Spinal cord (tissue), 10 donors: ENCODE data around the gene P3H3. TPM values are rescaled to one million over a fixed set of nuclear protein-coding genes. Genes with fewer than 3 reads are reported as not detected.

Source experiments
- DNase-seq, 6 donors: peaks; one replicate each; pipeline versions ENCODE4 v3.0.0 to v3.0.0-alpha.2; 2013 to 2015; ENCODE audit warnings: low spot score in 6 of 6, low read depth in 4 of 6
- H3K27ac ChIP-seq: one replicate; pipeline ENCODE4 v1.5.1; 2013; ENCODE audit warnings: low read depth, low read length, control low read depth
- H3K27me3 ChIP-seq: one replicate; pipeline ENCODE4 v1.6.1; 2013; ENCODE audit warnings: low read length; ENCODE audit not compliant: control insufficient read depth, insufficient read depth
- H3K36me3 ChIP-seq: one replicate; pipeline ENCODE4 v1.6.1; 2013; ENCODE audit warnings: low read length; ENCODE audit not compliant: control insufficient read depth, insufficient read depth
- H3K4me1 ChIP-seq: one replicate; pipeline ENCODE4 v1.6.1; 2013; ENCODE audit warnings: low read length; ENCODE audit not compliant: control insufficient read depth, insufficient read depth
- H3K4me3 ChIP-seq: one replicate; pipeline ENCODE4 v1.5.1; 2013; ENCODE audit warnings: low read depth, low read length, control low read depth
- H3K9me3 ChIP-seq: one replicate; pipeline ENCODE4 v1.6.1; 2013; ENCODE audit warnings: low read length; ENCODE audit not compliant: control insufficient read depth, insufficient read depth
- whole genome bisulfite sequencing: methylation state at CpG from one replicate; pipeline ENCODE4 v1.1.5; 2013; ENCODE audit warnings: missing lambda C conversion rate; ENCODE audit not compliant: insufficient coverage; 5-methylcytosine and 5-hydroxymethylcytosine counted together
- polyA plus RNA-seq, 2 donors: library from polyadenylated mRNA; unstranded; fragments of 120-200 nt; gene quantifications; one replicate each; pipeline ENCODE4 v1.2.1, GENCODE V29; 2013; ENCODE audit not compliant: insufficient read length in 2 of 2
- total RNA-seq, 2 donors: library from RNA; depleted of rRNA in 1 of 2; stranded (reverse); fragments of 120-200 nt in 1 of 2; fragments of >200 nt in 1 of 2; gene quantifications; one replicate each; pipeline versions ENCODE4 v1.2.3 to v1.2.4, GENCODE V29; 2013 to 2014
- donor health status: healthy.

Gene P3H3
- total and polyA plus RNA-seq, 4 donors = 22.7 to 42.3 (median 27.2) TPM

GRCh38 chr12:6840330-6840729, 12.1 kb downstream of the P3H3 start:
- H3K27ac ChIP-seq = no peak overlapping the region
- peaks cover 86% of the 10 kb centered on the region for H3K36me3 ChIP-seq
- 0% methylated on average over 1 of the region's 1 CpG for WGBS
- H3K4me1 ChIP-seq = peaks cover 8% of the 10 kb centered on the region
- DNase-seq = no peak
- no peaks in the 10 kb centered on the region for H3K9me3 ChIP-seq
- H3K27me3 ChIP-seq = no peaks in the 10 kb centered on the region
- no peak overlapping the region for H3K4me3 ChIP-seq

GRCh38 chr12:6840761-6841515, 12.7 kb downstream of the P3H3 start, which contains the start of gene GNB3:
Gene GNB3 (plus strand): TSS chr12:6840925. CDS start chr12:6841288, 363 bp downstream.
- Histone ChIP-seq H3K4me3 (no peak within 1 kb of the TSS), H3K27ac (no peak within 1 kb of the TSS), H3K4me1 (peaks cover 8% of the 10 kb centered on the region), H3K9me3 (no peaks in the 10 kb centered on the region), H3K27me3 (no peaks in the 10 kb centered on the region), H3K36me3 (peaks cover 89% of the 10 kb centered on the region)
- no peak for DNase-seq
- 50% methylated on average over 21 of the region's 24 CpGs for WGBS

GRCh38 chr12:6842075-6842474, 13.9 kb downstream of the P3H3 start:
- no peak for DNase-seq
- Histone ChIP-seq H3K36me3 (peaks cover 90% of the 10 kb centered on the region), H3K27ac (no peak overlapping the region), H3K4me3 (no peak overlapping the region), H3K27me3 (no peaks in the 10 kb centered on the region), H3K4me1 (peaks cover 8% of the 10 kb centered on the region), H3K9me3 (no peaks in the 10 kb centered on the region)
- WGBS = no CpG with 5 or more reads among the region's 4 CpGs

GRCh38 chr12:6843118-6843902, 15.1 kb downstream of the P3H3 start:
- H3K4me1 ChIP-seq = peaks cover 8% of the 10 kb centered on the region
- H3K36me3 ChIP-seq = peaks cover 90% of the 10 kb centered on the region
- WGBS = 61% methylated on average over 15 of the region's 16 CpGs
- H3K9me3 ChIP-seq = no peaks in the 10 kb centered on the region
- H3K4me3 ChIP-seq = no peak overlapping the region
- no peak for DNase-seq
- no peaks in the 10 kb centered on the region for H3K27me3 ChIP-seq
- no peak overlapping the region for H3K27ac ChIP-seq

GRCh38 chr12:6845395-6845794, 17.2 kb downstream of the P3H3 start:
- H3K4me3 ChIP-seq = no peak overlapping the region
- no peak overlapping the region for H3K27ac ChIP-seq
- no peaks in the 10 kb centered on the region for H3K27me3 ChIP-seq
- H3K4me1 ChIP-seq = peaks cover 10% of the 10 kb centered on the region
- peaks cover 86% of the 10 kb centered on the region for H3K36me3 ChIP-seq
- H3K9me3 ChIP-seq = no peaks in the 10 kb centered on the region
- 88% methylated on average over 17 of the region's 17 CpGs for WGBS
- no peak for DNase-seq

- H3K27me3 ChIP-seq = no peaks in the 10 kb centered on the region
- H3K36me3 ChIP-seq = peaks cover 78% of the 10 kb centered on the region
- WGBS = 89% methylated on average over 7 of the region's 7 CpGs
- H3K4me3 ChIP-seq = no peak overlapping the region
- H3K4me1 ChIP-seq = peaks cover 20% of the 10 kb centered on the region
- no peaks in the 10 kb centered on the region for H3K9me3 ChIP-seq
- DNase-seq = no peak
- H3K27ac ChIP-seq = no peak overlapping the region
Observed at GRCh38 chr12:6846316-6846869, 18.2 kb downstream of the P3H3 start.

GRCh38 chr12:6847676-6848075, 19.5 kb downstream of the P3H3 start:
- Histone ChIP-seq H3K4me3 (no peak overlapping the region), H3K27me3 (no peaks in the 10 kb centered on the region), H3K9me3 (no peaks in the 10 kb centered on the region), H3K4me1 (peaks cover 21% of the 10 kb centered on the region), H3K27ac (no peak overlapping the region), H3K36me3 (peaks cover 73% of the 10 kb centered on the region)
- WGBS = 100% methylated on average over 1 of the region's 2 CpGs
- DNase-seq = no peak

GRCh38 chr12:6849427-6849826, 21.2 kb downstream of the P3H3 start:
- WGBS = 100% methylated on average over 1 of the region's 2 CpGs
- DNase-seq = no peak
- Histone ChIP-seq H3K27ac (no peak overlapping the region), H3K4me3 (no peak overlapping the region), H3K36me3 (peaks cover 56% of the 10 kb centered on the region), H3K9me3 (no peaks in the 10 kb centered on the region), H3K27me3 (no peaks in the 10 kb centered on the region), H3K4me1 (peaks cover 30% of the 10 kb centered on the region)

GRCh38 chr12:6849976-6850560, 21.9 kb downstream of the P3H3 start:
- WGBS = 68% methylated on average over 6 of the region's 10 CpGs
- DNase-seq = peak in 1 of 6 donors; percentile 16
- Histone ChIP-seq H3K27me3 (no peaks in the 10 kb centered on the region), H3K4me1 (peaks cover 30% of the 10 kb centered on the region), H3K4me3 (peak overlapping the region; percentile 94), H3K9me3 (no peaks in the 10 kb centered on the region), H3K27ac (no peak overlapping the region), H3K36me3 (peaks cover 51% of the 10 kb centered on the region)
